Measurements from ENCODE around the gene CYB561.

GRCh38 chr17:63490329-63490728, 44.2 kb upstream of the CYB561 start:
- TF ChIP-seq EZH2 (IDR thresholded peaks at IDR 0.05; ENCODE audit: insufficient read depth, poor library complexity, severe bottlenecking) (no peak), EZH2phosphoT487 (IDR thresholded peaks at IDR 0.05; ENCODE audit: insufficient read depth, low read depth) (no peak)

Measured in GM23248 (cell line).